DMS79 (cell line): Measurements from ENCODE around the gene HDAC6.
"Not testable (repeated sequence)": the region's sequence is repeated elsewhere in the genome, so short reads cannot be mapped to it uniquely, and the experiment has no call there.

Experiments
- DNase-seq: peaks from one replicate; lab custom pipeline; 2025; lab: John Stamatoyannopoulos, UW

The HDAC6 gene

DNA sequence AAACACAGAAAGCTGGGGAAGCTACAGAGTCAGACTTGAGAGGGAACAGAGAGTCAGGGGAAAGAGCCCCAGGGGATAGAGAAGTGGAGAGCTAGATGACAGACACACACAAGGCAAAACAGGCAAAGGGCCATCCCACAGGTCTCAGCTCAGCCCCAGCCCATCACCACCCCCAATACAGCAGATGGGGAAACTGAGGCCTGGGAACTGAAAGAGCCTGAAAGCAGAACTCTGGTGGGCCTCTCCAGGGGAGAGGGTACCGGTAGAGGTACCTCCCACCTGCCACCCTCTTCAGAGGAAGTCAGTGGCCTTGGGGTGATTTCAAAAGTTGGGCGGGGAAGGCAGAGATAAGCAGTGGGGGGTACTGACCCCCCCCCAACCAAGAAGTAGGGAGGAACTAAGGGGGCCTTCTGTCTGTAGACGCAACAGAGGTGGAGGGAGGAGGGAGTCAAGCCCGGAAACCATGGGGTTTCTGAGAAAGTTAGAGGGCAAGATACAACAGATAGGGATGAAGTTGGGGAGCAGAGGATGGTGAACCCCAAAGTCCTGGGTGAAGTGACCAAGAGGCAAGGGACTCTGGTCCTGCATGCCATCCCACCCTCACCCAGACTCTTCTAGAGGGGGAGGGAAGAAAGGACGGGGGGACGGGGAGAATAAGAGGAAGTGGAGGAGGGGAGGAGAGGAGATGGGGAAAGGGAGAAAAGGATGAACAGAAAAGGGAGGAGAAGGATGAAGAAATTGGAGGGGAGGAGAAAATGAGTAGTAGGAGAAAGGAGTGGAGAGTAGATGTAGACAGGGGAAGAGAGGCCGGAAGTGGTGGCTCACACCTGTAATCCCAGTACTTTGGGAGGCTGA lies 12.3 kb upstream of the HDAC6 start:
- no peak for DNase-seq

GRCh38 chrX:48790477-48790876 lies 11.4 kb upstream of the HDAC6 start:
- no peak for DNase-seq

DNA sequence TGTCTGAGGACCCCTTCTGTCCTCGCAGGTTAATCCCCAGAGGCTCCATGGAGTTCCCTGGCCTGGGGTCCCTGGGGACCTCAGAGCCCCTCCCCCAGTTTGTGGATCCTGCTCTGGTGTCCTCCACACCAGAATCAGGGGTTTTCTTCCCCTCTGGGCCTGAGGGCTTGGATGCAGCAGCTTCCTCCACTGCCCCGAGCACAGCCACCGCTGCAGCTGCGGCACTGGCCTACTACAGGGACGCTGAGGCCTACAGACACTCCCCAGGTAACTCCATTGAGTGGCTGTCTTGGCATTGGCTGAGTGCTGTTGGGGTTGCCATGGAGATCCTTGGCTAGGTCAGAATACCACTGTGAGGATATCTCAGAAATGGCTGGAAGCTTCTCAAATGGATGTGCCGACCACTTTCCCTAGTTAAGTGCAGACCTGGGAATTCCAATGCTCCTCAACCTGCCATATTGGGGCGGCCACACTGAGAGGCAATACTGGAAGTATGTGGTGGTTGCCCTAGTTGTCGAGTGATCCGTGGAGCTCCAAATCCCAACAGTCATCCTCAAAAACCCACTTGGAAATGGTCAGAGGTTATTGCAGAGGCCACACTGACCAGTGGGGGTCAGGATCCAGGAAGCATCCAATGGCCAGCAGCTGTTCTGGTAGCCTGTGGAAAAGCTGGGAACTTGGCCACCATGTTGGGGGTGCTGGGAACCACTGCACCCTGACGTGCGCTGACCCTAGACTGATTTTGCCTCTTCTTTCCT lies 10.6 kb upstream of the HDAC6 start:
- DNase-seq = no peak

- no peak for DNase-seq
Measured at GRCh38 chrX:48792219-48792618, 9.6 kb upstream of the HDAC6 start.

- no peak for DNase-seq
Measured at GRCh38 chrX:48793935-48794334, 7.9 kb upstream of the HDAC6 start.

DNA sequence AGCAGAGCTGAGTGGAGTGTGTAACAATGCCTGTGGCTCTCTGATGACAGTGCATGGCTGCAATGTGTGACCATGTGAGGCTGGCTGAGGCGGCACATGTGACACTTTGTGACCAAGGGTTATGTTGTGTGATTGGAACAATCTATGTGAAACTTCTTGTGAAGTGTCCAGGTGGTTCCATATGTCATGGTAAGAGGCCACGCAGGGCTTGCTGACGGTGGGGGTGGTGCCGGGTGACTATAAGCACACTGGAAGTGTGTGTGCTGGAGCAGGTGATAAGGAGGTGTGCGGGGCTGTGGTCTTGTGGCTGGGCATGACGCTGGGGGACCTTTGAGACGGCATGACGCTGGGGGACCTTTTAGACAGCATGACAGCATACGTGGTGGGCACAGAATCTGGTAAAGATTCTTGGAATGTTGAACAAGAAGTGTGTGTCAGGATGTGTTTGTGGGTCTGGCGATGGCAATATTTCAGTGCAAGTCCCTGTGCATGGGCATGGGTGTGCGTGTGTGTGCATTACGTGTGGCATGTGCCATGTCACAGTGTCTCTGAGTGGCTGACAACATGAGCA lies 7.4 kb upstream of the HDAC6 start:
- no peak for DNase-seq

DNA sequence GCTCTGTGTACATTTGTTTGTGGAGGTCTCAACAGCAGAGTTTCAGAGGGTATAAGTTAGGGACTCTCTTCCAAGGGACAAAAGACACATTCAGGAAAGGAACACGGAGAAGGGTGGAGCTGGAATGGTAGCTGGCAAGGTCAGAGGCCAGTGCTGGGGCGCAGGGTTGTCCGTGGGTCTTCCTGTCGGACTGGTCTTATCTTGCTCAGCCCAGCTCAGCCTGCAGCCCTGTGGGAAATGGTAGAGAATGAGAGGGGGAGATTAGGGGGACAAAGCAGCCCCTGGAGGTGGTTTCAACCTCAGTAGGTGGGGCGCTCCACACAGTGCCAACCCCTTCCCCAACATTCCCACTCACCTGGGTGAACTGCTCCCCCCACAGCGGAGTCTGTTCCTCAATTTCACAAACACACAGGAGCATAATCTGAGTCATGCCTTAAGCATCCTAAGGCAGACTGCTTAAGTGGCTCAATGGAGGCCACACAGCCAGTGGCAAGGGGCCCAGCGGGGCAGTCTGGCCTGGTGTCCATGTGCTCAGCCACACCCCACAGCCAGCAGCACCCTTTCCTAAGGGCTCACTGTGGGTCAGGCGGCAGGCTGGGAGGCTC lies 6.9 kb upstream of the HDAC6 start:
- DNase-seq = no peak

GRCh38 chrX:48798318-48798717 lies 3.5 kb upstream of the HDAC6 start:
- DNase-seq = no peak

- no peak for DNase-seq
Measured at GRCh38 chrX:48800574-48801279, 1.1 kb upstream of the HDAC6 start.

GRCh38 chrX:48802089-48802904 lies 430 bp downstream of the HDAC6 start:
- DNase-seq = peak; percentile 76

DNA sequence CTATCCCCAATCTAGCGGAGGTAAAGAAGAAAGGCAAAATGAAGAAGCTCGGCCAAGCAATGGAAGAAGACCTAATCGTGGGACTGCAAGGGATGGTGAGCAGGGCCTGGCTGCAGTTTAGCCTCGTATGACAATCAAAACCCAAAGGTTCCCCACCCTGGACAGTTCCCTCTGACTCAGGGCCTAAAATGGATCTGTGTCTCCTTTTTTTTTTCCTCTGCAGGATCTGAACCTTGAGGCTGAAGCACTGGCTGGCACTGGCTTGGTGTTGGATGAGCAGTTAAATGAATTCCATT lies 986 bp downstream of the HDAC6 start:
- DNase-seq = no peak

DNA sequence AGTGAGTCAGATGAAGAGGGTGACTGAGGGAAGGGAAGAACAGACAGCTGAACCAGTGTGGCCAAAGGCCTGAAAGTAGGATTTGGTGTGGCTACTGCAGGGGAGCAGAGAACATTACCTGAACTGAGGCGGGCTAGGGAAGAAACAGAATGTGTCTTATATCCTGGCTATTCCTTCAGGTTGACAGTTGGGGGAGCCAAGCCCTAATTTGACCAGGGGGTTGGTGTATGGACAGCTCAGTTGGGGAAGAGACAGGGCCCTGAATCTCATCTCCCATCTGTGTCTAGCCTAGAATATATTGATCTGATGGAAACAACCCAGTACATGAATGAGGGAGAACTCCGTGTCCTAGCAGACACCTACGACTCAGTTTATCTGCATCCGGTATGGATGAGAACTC lies 4.2 kb downstream of the HDAC6 start:
- no peak for DNase-seq

- DNase-seq = no peak
Measured at GRCh38 chrX:48813644-48814043, 11.8 kb downstream of the HDAC6 start.

DNA sequence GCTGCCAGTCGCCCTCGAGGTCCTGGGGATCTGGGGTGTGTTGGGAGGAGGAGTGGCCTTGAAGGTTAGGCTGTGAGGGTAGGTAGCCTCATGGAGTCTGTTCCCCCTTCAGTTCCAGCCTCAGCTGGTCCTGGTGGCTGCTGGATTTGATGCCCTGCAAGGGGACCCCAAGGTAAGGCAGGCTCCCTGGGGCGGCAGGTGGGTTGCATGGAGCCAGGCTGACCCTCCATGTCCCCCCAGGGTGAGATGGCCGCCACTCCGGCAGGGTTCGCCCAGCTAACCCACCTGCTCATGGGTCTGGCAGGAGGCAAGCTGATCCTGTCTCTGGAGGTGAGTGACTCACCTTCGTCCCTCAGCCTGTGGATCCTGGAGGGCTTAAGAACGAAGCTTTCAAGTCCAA lies 12.9 kb downstream of the HDAC6 start:
- no peak for DNase-seq

DNA sequence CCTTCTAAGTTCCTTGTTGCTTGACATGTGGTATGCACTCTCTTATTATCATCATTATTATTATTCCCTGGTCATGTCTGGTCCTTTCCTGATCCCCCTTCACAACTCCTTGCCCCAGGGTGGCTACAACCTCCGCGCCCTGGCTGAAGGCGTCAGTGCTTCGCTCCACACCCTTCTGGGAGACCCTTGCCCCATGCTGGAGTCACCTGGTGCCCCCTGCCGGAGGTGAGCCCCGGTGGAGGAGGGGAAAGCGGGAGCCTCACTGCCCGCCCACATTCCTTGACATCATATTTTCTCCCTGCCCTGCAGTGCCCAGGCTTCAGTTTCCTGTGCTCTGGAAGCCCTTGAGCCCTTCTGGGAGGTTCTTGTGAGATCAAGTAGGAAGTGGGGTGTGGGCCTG lies 13.4 kb downstream of the HDAC6 start:
- DNase-seq = no peak

- DNase-seq = no peak
Measured at GRCh38 chrX:48816014-48816810, 14.3 kb downstream of the HDAC6 start.

DNA sequence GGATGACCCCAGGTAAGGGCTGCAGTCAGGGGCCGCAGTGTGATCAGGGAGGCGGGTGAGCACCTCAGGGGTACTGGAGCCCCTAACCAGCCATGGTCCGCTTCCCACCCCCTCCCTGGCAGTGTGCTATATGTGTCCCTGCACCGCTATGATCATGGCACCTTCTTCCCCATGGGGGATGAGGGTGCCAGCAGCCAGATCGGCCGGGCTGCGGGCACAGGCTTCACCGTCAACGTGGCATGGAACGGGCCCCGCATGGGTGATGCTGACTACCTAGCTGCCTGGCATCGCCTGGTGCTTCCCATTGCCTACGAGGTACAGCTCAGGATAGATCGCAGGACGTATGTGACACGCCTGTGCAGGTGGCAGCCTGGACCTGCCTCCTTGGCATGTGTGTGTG lies 16.2 kb downstream of the HDAC6 start:
- no peak for DNase-seq

DNA sequence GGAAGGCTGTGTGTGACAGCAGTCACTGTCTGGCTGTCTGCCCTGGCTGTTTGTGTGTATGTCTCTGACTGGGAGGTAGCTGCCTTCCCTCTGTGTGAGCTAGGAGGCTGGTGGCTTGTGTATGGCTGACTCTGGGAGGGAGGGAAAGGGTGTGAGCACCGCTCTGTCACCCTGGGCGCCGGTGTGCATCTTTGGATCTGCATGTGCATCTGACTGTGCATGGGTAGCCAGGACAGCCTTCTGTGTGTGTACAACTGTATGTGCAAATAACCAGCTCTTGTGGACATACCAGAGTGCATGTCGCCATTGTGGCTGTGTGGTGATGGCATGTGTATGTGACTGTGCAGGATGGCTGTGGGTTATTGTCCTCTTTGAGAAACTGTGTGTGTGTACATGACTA lies 17.0 kb downstream of the HDAC6 start:
- DNase-seq = no peak

DNA sequence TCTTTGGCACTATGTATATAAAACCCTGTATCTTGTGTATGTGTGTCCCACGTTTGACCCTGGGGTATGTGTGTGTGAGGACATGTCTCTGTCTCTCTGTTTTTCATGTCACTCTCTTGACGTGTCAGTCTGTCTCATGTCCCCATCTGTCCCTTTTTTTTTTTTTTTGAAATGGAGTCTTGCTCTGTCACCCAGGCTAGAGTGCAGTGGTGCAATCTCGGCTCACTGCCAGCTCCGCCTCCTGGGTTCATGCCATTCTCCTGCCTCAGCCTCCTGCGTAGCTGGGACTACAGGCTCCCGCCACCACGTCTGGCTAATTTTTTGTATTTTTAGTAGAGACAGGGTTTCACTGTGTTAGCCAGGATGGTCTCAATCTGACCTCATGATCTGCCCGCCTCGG lies 17.5 kb downstream of the HDAC6 start:
- not testable (repeated sequence) for DNase-seq

DNA sequence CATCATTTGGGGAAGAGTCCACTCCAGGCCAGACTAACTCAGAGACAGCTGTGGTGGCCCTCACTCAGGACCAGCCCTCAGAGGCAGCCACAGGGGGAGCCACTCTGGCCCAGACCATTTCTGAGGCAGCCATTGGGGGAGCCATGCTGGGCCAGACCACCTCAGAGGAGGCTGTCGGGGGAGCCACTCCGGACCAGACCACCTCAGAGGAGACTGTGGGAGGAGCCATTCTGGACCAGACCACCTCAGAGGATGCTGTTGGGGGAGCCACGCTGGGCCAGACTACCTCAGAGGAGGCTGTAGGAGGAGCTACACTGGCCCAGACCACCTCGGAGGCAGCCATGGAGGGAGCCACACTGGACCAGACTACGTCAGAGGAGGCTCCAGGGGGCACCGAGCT lies 21.2 kb downstream of the HDAC6 start:
- DNase-seq = no peak

GRCh38 chrX:48824066-48824465 lies 22.2 kb downstream of the HDAC6 start:
- no peak for DNase-seq
